ENCODE data around the gene MYO9B. TPM values are rescaled to one million over a fixed set of nuclear protein-coding genes. Genes with fewer than 3 reads are reported as not detected.
"Not testable (repeated sequence)": the region's sequence is repeated elsewhere in the genome, so short reads cannot be mapped to it uniquely, and the experiment has no call there.

MYO9B gene
- total RNA-seq, 2 experiments from 2014 or later: 280 to 356 TPM

GRCh38 chr19:17136617-17137016, 61.0 kb downstream of the MYO9B start:
- H3K27me3 Mint-ChIP-seq: no peaks in the 10 kb centered on the region
- no peak for ATAC-seq
- no peak overlapping the region for H3K4me3 Mint-ChIP-seq
- H3K36me3 Mint-ChIP-seq: peaks cover 41% of the 10 kb centered on the region
- H3K4me1 Mint-ChIP-seq: peaks cover 32% of the 10 kb centered on the region
- no peak for DNase-seq
- H3K27ac Mint-ChIP-seq: no peak overlapping the region
- H3K9me3 Mint-ChIP-seq (ENCODE audit: low read depth): no peaks in the 10 kb centered on the region
- CTCF ChIA-PET: no interaction called here

DNA sequence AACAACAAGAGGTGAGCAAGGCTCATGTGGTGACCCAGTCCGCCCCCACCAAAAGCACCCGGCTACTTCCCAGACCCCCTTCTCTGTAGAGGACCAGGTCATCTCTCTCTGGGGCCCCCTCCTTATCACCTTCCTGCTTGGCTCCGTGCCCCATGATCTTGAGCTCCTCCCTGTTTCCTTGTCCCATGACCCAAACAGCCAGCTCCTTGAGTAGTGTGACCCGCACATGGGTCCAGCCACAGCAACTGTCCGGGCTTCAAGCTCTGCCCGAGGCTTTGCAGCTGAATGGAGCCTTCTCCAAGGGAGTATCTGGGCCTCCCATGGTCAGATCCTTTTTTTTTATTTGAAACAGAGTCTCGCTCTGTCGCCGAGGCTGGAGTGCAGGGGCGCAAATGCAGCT, 61.8 kb downstream of the MYO9B start:
- Mint-ChIP-seq H3K27ac (no peak overlapping the region), H3K36me3 (peaks cover 45% of the 10 kb centered on the region), H3K4me3 (no peak overlapping the region)

DNA sequence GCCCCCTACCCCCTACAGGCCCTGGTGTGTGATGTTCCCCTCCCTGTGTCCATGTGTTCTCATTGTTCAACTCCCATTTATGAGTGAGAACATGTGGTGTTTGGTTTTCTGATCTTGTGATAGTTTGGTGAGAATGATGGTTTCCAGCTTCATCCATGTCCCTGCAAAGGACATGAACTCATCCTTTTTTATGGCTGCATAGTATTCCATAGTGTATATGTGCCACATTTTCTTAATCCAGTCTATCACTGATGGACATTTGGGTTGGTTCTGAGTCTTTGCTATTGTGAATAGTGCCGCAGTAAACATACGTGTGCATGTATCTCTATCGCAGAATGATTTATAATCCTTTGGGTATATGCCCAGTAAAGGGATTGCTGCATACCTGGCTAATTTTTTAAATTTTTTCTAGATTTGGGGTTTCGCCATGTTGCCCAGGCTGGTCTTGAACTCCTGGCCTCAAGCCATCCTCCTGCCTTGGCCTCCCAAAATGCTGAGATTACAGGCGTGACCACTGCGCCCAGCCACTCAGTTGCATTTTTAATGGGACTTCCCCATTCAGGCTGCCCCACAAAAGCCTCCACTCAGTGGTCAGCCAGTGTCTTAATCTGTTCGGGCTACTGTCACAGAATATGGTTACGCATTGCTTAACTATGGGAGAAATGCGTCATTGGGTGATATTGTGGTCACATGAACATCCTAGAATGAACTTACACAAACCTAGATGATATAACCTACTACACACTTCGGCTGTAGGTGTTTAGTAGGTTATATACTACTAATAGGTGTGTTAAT, 62.7 kb downstream of the MYO9B start:
- not testable (repeated sequence) for H3K9me3 Mint-ChIP-seq (ENCODE audit: low read depth); H3K27me3 Mint-ChIP-seq; DNase-seq; ATAC-seq; H3K4me3 Mint-ChIP-seq
- Mint-ChIP-seq H3K36me3 (peaks cover 48% of the 10 kb centered on the region), H3K4me1 (peaks cover 33% of the 10 kb centered on the region), H3K27ac (peak overlapping the region; percentile 28)
- CTCF ChIA-PET: interaction anchor here (1.1 kb wide), 1 partner anchor 13 kb away, joined by 4 read pairs; no protein-coding TSS in a partner anchor

More for the DNA sequence above, 61.8 kb downstream of the MYO9B start:
- peaks cover 33% of the 10 kb centered on the region for H3K4me1 Mint-ChIP-seq
- ATAC-seq (no peak), DNase-seq (no peak)
- CTCF ChIA-PET: interaction anchor here (1.1 kb wide), 1 partner anchor 12 kb away, joined by 4 read pairs; no protein-coding TSS in a partner anchor
- no peaks in the 10 kb centered on the region for H3K9me3 Mint-ChIP-seq (ENCODE audit: low read depth)
- H3K27me3 Mint-ChIP-seq: no peaks in the 10 kb centered on the region

DNA sequence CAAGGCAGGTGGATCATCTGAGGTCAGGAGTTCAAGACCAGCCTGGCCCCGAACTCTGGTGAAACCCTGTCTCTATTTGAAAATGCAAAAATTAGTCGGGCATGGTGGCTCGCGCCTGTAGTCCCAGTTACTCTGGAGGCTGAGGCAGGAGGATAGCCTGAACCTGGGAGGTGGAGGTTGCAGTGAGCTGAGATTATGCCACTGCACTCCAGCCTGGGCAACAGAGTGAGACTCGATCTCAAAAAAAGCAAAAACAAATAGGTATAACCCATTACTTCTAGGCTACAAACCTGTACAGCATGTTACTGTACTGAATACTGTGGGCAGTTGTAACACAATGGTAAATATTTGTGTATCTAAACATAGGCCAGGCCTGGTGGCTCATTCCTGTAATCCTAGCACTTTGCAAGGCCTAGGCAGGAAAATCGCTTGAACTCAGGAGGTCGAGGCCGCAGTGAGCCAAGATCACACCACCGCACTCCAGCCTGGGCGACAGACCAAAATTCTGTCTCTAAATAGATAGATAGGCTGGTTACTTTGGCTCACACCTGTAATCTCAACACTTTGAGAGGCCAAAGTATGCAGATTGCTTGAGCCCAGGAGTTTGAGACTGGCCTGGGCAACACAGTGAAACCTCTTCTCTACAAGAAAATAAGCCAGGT, 63.5 kb downstream of the MYO9B start:
- peaks cover 30% of the 10 kb centered on the region for H3K4me1 Mint-ChIP-seq
- H3K4me3 Mint-ChIP-seq: no peak overlapping the region
- peaks cover 46% of the 10 kb centered on the region for H3K36me3 Mint-ChIP-seq
- CTCF ChIA-PET: interaction anchor here (1.1 kb wide), 1 partner anchor 13 kb away, joined by 4 read pairs; no protein-coding TSS in a partner anchor
- H3K27me3 Mint-ChIP-seq: no peaks in the 10 kb centered on the region
- H3K27ac Mint-ChIP-seq: no peak overlapping the region
- H3K9me3 Mint-ChIP-seq (ENCODE audit: low read depth): no peaks in the 10 kb centered on the region
- ATAC-seq (no peak), DNase-seq (no peak)

DNA sequence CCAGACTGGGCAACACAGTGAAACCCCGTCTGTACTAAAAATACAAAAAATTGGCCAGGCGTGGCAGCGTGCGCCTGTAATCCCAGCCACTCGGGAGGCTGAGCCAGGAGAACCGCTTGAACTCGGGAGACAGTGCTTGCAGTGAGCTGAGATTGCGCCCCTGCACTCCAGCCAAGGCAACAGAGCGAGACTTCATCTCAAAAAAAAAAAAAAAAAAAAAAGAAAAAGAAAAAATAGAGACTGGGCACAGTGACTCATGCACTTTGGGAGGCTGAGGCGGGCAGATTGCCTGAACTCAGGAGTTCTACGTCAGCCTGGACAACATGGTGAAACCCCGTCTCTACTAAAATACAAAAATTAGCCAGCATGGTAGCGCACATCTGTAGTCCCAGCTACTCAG, 69.2 kb downstream of the MYO9B start:
- H3K27ac Mint-ChIP-seq; ATAC-seq; H3K27me3 Mint-ChIP-seq; H3K9me3 Mint-ChIP-seq (ENCODE audit: low read depth); DNase-seq; H3K4me3 Mint-ChIP-seq: not testable (repeated sequence)
- H3K4me1 Mint-ChIP-seq: peaks cover 16% of the 10 kb centered on the region
- H3K36me3 Mint-ChIP-seq: peaks cover 30% of the 10 kb centered on the region
- CTCF ChIA-PET: interaction anchor here (1.0 to 1.4 kb wide), 2 partner anchors 10 to 19 kb away, joined by 3 to 4 read pairs; no protein-coding TSS in a partner anchor

GRCh38 chr19:17145546-17146497, 70.2 kb downstream of the MYO9B start:
- no peak for DNase-seq
- no peak overlapping the region for H3K27ac Mint-ChIP-seq
- peaks cover 13% of the 10 kb centered on the region for H3K4me1 Mint-ChIP-seq
- ATAC-seq: no peak
- no peaks in the 10 kb centered on the region for H3K9me3 Mint-ChIP-seq (ENCODE audit: low read depth)
- H3K36me3 Mint-ChIP-seq: peaks cover 25% of the 10 kb centered on the region
- CTCF ChIA-PET: interaction anchor here (0.6 kb wide), 1 partner anchor 32 kb away, joined by 4 read pairs; no protein-coding TSS in a partner anchor
- H3K27me3 Mint-ChIP-seq: no peaks in the 10 kb centered on the region
- H3K4me3 Mint-ChIP-seq: no peak overlapping the region

DNA sequence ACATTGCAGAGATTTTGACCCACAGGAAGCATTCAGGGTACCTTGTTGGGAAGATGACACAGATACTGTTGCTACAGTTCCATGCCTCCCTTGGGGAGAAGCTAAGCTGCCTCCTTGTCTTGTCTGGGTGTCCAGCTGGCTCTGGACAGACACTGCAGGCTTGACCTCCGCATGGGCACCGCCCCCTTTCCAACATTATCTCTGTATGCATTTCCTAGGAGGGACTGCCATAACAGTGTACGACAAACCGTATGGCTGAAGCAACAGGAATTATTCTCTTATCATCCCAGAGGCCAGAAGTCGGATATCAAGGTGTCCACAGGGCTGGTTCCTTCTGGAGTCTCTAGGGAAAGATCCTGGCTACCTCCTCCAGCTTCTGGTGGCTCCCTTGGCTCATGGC, 72.6 kb downstream of the MYO9B start:
- Mint-ChIP-seq H3K27ac (no peak overlapping the region), H3K4me3 (no peak overlapping the region)
- CTCF ChIA-PET: interaction anchor here (0.6 kb wide), 1 partner anchor 49 kb away, joined by 4 read pairs; no protein-coding TSS in a partner anchor

GRCh38 chr19:17149393-17150135, 74.0 kb downstream of the MYO9B start:
- CTCF ChIA-PET: no interaction called here
- H3K27ac Mint-ChIP-seq: no peak overlapping the region
- no peaks in the 10 kb centered on the region for H3K27me3 Mint-ChIP-seq
- H3K4me3 Mint-ChIP-seq: no peak overlapping the region
- no peaks in the 10 kb centered on the region for H3K4me1 Mint-ChIP-seq
- H3K9me3 Mint-ChIP-seq (ENCODE audit: low read depth): no peaks in the 10 kb centered on the region
- peaks cover 23% of the 10 kb centered on the region for H3K36me3 Mint-ChIP-seq
- ATAC-seq: no peak
- no peak for DNase-seq

More for the DNA sequence above, 72.6 kb downstream of the MYO9B start:
- no peak for ATAC-seq
- Mint-ChIP-seq H3K4me1 (peaks cover 3% of the 10 kb centered on the region), H3K36me3 (peaks cover 18% of the 10 kb centered on the region), H3K27me3 (no peaks in the 10 kb centered on the region), H3K9me3 (ENCODE audit: low read depth) (no peaks in the 10 kb centered on the region)
- DNase-seq: no peak

DNA sequence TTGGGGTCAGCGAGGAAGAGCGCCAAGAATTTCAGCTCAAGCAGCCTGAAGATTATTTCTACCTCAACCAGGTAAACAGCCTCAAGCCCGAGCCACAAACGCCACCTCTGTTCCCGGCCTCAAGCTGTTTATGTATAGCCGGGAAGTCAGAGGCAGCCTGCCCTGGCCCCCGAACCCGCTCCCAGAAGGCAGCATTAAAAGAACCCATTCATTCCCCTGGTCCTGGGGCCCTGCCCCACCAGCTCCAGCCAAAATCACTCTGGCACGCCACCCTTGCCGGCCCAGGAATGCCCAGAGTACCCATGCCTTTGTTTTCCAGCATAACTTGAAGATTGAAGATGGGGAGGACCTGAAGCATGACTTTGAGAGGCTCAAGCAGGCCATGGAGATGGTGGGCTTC, 78.4 kb downstream of the MYO9B start:
- no peaks in the 10 kb centered on the region for H3K4me1 Mint-ChIP-seq
- no peaks in the 10 kb centered on the region for H3K27me3 Mint-ChIP-seq
- no peaks in the 10 kb centered on the region for H3K9me3 Mint-ChIP-seq (ENCODE audit: low read depth)
- CTCF ChIA-PET: interaction anchor here (1.1 to 1.5 kb wide), 3 partner anchors 10 to 89 kb away, joined by 3 to 4 read pairs (median 4); no protein-coding TSS in a partner anchor
- peaks cover 36% of the 10 kb centered on the region for H3K36me3 Mint-ChIP-seq
- DNase-seq (no peak), ATAC-seq (no peak)
- H3K27ac Mint-ChIP-seq: no peak overlapping the region
- no peak overlapping the region for H3K4me3 Mint-ChIP-seq

DNA sequence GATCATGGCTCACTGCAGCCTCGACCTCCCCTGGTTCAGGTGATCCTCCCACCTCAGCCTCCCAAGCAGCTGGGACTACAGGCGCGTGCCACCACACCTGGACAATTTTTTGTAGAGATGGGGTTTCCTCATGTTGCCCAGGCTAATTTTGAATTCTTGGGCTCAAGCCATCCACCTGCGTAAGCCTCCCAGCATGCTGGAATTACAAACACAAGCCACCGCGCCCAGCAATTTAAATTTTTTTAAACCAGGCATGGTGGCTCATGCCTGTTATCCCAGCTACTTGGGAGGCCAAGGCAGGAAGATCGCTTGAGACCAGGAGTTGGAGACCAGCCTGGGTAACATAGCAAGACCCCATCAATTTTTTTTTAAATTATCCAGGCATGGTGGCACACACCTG, 79.7 kb downstream of the MYO9B start:
- no peak for ATAC-seq
- Mint-ChIP-seq H3K27ac (no peak overlapping the region), H3K4me3 (no peak overlapping the region), H3K4me1 (peaks cover 9% of the 10 kb centered on the region), H3K36me3 (peaks cover 47% of the 10 kb centered on the region), H3K9me3 (ENCODE audit: low read depth) (no peaks in the 10 kb centered on the region), H3K27me3 (no peaks in the 10 kb centered on the region)
- CTCF ChIA-PET: interaction anchor here (0.7 to 1.5 kb wide), 3 partner anchors 11 to 105 kb away, joined by 3 to 4 read pairs (median 3); no protein-coding TSS in a partner anchor
- no peak for DNase-seq

DNA sequence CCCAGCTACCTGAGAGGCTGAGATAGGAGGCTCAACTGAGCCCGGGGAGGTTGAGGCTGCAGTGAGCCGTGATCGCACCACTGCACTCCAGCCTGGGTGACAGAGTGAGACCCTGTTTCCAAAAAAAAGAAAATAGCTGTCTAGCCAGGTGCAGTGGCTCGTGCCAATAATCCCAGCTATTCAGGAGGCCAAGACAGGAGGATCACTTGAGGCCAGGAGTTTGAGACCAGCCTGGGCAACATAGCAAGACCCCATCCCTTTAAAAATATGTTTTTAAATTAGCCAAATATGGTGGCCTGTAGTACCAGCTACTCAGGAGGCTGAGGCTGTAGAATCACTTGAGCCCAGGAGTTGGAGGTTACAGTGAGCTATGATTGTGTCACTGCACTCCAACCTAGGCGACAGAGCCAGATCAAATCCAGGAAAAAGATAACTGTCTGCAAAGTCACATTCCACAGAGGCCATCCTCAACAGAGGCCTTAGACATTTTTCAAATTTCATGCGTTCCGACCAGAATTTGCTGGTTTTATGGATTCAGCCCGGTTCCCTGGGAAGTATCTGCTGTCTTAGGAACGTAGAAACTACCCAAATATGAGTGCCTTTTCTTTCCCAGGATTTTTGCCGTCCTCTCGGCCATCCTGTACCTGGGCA, 80.8 kb downstream of the MYO9B start:
- no peaks in the 10 kb centered on the region for H3K9me3 Mint-ChIP-seq (ENCODE audit: low read depth)
- no peaks in the 10 kb centered on the region for H3K27me3 Mint-ChIP-seq
- DNase-seq (no peak), ATAC-seq (no peak)
- peaks cover 50% of the 10 kb centered on the region for H3K36me3 Mint-ChIP-seq
- H3K27ac Mint-ChIP-seq: no peak overlapping the region
- CTCF ChIA-PET: interaction anchor here (0.9 to 1.5 kb wide), 2 partner anchors 27 to 29 kb away, joined by 3 read pairs; no protein-coding TSS in a partner anchor
- no peak overlapping the region for H3K4me3 Mint-ChIP-seq
- peaks cover 14% of the 10 kb centered on the region for H3K4me1 Mint-ChIP-seq

DNA sequence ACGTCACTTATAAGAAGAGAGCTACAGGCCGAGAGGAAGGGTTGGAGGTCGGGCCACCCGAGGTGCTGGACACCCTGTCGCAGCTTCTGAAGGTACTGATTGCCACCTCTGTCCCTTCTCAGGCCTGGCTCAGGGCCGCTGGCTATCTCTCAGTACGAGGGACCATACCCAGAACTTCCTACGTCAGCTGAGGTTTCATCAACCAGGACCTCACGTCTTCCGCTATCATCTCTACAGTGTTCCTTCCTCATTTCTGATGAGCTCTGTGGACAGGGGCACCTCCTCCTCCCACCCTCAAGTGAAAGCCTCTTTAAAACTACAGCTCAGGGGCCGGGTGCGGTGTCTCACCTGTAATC, 81.3 kb downstream of the MYO9B start:
- H3K27me3 Mint-ChIP-seq: no peaks in the 10 kb centered on the region
- DNase-seq: no peak
- ATAC-seq: no peak
- H3K4me3 Mint-ChIP-seq: no peak overlapping the region
- H3K27ac Mint-ChIP-seq: no peak overlapping the region
- peaks cover 14% of the 10 kb centered on the region for H3K4me1 Mint-ChIP-seq
- peaks cover 48% of the 10 kb centered on the region for H3K36me3 Mint-ChIP-seq
- H3K9me3 Mint-ChIP-seq (ENCODE audit: low read depth): no peaks in the 10 kb centered on the region
- CTCF ChIA-PET: interaction anchor here (0.9 to 1.5 kb wide), 2 partner anchors 27 to 28 kb away, joined by 3 read pairs; no protein-coding TSS in a partner anchor

All from activated CD8-positive, alpha-beta memory T cell treated with anti-CD3 and anti-CD28 coated beads, Interleukin-2, amount 10 ng/mL, durations not matched to agents 7 days and 5 days (primary cell).